Activated CD4-positive, alpha-beta T cell treated with anti-CD3 and anti-CD28 coated beads for 4 hours (primary cell): ENCODE results near the gene DDAH1.
"Not testable (repeated sequence)": the region's sequence is repeated elsewhere in the genome, so short reads cannot be mapped to it uniquely, and the experiment has no call there.

Source experiments
- DNase-seq, 2 donors: peaks; one replicate each; pipeline ENCODE4 v3.0.0-alpha.2; 2020

Gene DDAH1

GRCh38 chr1:85465099-85465785 lies at the start of gene DDAH1:
DDAH1 (minus strand) TSS chr1:85465159; CDS start chr1:85465045, 114 bp downstream.
- no peak for DNase-seq

DNA sequence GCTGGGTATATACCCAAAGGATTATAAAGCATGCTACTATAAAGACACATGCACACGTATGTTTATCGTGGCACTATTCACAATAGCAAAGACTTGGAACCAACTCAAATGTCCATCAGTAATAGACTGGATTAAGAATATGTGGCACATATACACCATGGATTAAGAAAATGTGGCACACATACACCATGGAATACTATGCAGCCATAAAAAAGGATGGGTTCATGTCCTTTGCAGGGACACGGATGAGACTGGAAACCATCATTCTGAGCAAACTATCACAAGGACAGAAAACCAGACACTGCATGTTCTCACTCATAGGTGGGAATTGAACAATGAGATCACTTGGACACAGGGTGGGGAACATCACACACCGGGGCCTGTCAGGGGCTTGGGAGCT lies 49.0 kb upstream of the DDAH1 start:
- not testable (repeated sequence) for DNase-seq

DNA sequence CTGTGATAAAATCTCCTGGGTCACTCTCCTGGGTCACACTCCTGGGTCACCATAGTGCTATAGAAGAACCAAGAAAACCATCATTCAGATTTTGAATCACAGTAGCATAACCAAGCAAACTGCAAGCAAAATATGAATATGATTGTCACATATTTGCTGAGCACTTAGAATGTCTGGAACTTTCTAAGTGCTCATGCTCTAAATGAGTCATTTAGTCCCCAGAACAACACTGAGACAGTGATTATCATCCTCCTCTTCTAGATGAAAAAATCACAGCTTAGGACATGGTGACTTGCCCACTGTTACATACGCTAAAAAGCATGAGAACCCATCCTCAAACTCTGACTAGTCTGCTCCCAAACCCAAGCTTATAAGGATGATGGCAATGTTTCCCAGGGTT lies 39.5 kb upstream of the DDAH1 start:
- no peak for DNase-seq

- no peak for DNase-seq
These were observed 37.7 kb upstream of the DDAH1 start for GRCh38 chr1:85502625-85503083.

DNA sequence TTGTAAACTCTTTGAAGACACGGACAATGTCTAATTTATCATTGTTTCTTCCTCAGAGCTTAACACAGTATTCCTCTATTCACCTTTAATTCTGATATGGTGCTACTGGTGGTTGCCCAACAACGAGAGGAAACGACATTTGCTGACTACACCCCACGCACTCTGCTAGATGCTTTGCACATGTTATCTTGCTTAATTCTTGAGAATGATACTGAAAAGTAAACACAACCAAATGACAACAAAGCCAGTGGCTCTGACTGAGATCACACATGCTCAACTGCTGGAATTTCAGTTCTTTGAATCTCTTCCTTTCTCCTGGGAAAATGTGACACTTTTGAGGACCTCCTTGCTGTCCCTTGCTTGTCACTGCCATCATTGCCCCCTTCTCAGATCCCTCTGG lies 37.2 kb upstream of the DDAH1 start:
- DNase-seq: no peak

DNA sequence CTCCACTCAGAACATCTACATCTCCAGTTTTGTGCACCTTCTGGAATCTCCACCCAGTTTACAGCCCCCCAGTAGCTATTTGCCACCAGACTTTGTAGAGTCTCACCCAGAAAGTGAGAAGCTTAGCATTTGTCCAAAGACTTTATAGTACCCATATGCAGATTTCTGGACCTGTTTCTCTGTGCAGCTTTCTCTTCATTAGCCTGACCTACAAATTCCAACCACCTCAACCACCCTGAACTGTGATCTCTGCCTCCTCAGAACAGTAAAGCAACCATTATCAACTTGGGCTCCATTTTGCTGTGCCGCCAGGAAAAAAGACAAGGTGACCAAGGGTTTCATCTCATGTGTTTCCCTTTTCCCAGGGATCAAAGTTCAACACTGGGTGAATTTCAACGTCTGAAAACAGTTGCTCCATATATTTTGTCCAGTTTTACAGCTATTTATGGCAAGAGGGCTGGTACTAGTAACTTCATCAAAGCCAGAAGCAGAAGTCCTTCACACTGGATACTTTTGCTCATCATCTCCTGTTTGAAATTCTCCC lies 36.5 kb upstream of the DDAH1 start:
- no peak for DNase-seq

GRCh38 chr1:85496941-85497582 lies 32.1 kb upstream of the DDAH1 start:
- DNase-seq: no peak

GRCh38 chr1:85495556-85495955 lies 30.6 kb upstream of the DDAH1 start:
- no peak for DNase-seq

GRCh38 chr1:85494904-85495266 lies 29.9 kb upstream of the DDAH1 start:
- no peak for DNase-seq

GRCh38 chr1:85494074-85494903 lies 29.3 kb upstream of the DDAH1 start:
- no peak for DNase-seq

DNA sequence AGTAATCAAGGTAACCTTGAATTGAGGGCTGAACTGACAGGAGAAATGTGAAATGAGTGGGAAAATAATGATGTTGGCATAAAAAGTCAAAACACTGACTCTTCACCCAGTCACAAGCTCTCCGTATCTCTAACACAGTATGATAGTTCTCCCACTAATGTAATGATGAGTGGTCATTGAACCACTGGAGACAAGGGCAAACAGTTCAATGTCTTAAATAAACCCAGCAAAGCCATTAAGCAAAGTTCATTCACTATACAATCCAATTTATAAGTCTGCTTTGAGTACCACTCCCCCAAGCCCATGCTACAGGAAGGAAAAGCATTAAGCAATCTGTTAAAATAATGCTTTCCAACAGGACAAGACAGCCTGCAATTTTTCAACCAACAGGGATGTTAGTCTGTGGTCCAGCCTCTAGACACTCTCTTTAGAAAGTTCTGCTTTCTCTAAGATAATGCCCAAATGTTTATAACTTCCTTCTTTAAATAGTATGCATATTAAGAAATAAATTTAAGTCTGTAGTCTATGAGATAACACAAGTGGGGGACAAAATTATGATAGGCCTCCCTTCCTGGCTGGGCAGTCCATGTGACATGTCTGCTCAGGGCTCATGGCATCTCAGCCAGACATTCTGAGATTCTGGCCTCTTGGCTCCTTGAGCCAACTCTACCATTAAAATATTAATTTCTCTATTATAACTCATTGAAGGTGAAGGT lies 25.5 kb upstream of the DDAH1 start:
- no peak for DNase-seq

GRCh38 chr1:85488126-85488525 lies 23.2 kb upstream of the DDAH1 start:
- no peak for DNase-seq

DNA sequence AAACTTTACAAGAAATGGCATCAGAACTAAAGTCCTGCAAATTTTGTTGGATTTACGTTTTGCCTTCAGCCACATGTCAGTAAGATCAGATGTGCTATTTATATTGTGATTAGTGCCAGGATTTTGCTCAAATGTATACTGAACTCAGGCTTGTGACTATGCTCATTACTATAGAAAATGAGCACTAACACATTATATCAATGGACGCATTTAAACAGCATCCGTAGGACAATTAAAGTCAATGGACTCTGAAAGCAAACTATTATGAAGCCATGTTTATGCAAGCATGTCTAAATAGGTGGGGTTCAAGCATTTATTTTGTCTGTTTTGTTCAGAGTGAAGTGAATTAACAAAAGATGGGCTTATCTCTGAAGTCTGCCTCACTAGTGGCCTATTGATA lies 20.6 kb upstream of the DDAH1 start:
- no peak for DNase-seq

DNA sequence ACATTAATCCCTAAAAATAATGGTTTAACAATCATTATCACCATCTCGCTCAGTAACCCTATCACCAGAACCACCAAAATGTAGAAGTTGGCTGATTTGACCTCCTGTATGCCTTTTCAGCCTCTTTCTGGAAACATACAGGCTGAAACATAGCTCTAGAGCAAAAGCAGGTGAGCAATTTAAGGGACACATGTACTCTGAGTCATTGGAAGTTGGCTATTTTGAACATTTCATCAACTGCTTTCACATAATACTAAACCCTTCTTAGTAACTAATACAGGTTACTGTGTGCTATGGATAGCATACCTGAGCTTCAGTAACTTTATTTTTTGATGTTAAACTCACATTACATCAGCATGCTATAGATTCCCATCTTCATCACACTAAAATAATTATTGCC lies 19.8 kb upstream of the DDAH1 start:
- no peak for DNase-seq

GRCh38 chr1:85484264-85484663 lies 19.3 kb upstream of the DDAH1 start:
- DNase-seq: no peak

- no peak for DNase-seq
These were observed 16.7 kb upstream of the DDAH1 start for GRCh38 chr1:85481688-85482087.

DNA sequence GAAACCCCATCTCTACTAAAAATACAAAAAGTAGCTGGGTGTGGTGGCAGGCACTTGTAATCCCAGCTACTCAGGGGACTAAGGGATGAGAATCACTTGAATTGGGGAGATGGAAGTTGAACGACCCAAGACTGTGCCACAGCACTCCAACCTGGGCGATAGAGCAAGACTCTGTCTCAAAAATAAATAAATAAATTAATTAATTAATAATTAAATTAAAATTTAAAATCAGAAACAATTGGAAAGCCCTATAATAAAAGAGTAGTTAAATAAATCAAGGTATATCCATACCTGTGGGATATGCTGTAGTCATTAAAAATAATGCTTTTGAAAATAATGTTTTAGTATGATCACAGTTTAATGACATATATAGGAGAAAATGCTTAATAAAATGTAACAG lies 15.6 kb upstream of the DDAH1 start:
- DNase-seq: no peak

GRCh38 chr1:85479491-85479890 lies 14.5 kb upstream of the DDAH1 start:
- DNase-seq: no peak

DNA sequence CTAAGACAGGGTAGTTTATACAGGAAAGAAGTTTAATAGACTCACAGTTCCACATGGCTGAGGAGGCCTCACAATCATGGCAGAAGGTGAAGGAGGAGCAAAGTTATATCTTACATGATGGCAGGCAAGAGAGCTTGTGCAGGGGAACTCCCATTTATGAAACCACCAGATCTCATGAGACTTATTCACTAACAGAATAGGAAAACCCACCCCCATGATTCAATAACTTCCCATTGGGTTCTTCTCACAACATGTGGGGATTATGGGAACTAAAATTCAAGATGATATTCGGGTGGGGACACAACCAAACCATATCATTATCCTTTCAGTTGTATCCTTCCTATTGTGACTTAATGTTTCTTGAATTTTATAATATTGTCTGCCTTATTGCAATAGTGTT lies 13.4 kb upstream of the DDAH1 start:
- DNase-seq: no peak

DNA sequence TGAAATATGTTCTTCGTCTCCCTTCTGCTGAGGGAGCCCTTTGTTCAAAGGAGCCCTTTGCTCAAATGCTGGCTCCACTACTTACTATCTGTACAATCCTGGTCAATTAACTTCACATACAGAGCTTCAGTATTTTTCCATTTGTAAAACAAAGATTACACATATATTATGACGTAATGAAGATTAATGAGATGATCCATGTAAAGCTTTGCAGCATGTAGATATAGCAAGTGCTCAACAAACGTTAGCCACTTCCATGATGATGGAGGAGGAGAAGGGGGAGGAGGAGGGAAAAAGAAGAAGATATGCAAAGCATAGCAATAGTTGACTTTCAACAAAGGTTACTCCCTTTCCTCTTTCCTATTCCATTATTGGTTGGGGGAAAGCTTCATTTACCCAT lies 10.1 kb upstream of the DDAH1 start:
- no peak for DNase-seq

DNA sequence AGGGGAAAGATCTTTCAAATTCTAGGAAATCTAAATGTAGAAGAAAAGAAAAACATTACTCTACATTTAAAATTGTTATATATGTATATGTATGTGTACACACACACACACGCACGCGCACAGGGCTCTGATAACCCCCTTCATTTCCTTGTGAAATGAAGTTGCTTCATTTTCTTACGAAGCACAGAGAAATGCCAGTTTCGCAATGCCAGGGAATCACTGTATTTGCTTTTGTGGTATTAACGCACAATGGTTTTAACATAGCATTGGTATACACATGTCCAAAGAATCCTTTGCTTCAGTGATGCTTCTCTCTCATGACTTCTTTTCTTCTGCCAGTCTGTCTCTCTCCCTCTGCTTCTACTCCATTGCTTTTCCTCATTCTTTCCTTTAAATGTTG lies 8.4 kb upstream of the DDAH1 start:
- DNase-seq: no peak

DNA sequence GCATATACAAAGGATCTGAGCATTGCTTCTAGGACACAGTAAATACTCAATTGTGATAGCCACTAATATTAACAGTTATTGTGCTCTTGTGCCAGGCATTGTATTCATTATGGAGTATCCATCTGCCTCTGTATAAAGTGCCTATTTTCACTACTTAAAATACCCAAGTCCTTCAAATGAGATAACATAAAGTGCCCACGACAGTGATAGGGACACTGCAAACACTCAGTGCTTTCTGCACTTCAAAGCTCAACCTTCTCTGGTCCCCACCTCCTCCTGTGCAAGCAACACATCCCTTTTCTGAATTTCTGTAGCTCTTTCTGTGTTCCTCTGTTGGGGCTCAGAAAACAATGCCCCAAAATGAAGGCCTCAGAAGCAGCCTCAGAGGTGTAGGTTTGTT lies 6.6 kb upstream of the DDAH1 start:
- DNase-seq: no peak

DNA sequence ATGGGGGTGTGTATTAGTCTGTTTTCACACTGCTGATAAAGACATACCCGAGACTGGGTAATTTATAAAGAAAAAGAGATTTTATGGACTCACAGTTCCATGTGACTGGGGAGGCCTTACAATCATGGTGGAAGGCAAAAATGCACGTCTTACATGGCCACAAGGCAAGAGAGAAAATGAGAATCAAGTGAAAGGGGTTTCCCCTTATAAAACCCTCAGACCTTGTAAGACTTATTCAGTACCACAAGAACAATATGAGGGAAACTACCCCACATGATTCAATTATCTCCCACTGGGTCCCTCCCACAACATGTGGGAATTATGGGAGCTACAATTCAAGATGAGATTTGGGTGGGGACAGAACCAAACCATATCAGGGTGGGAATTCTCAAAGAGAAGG lies 5.2 kb upstream of the DDAH1 start:
- not testable (repeated sequence) for DNase-seq
